NOMO-1 treated with DMSO at 0.1 percent for 48 hours (cell line): ENCODE measurements around the gene EXOC3.
"Not testable (repeated sequence)": the region's sequence is repeated elsewhere in the genome, so short reads cannot be mapped to it uniquely, and the experiment has no call there.

Source experiments
- DNase-seq: peaks from one replicate; lab custom pipeline; 2025; ENCODE audit not compliant: unreplicated experiment; lab: John Stamatoyannopoulos, UW

EXOC3 gene

GRCh38 chr5:499233-500209, 56.5 kb downstream of the EXOC3 start:
- DNase-seq, result no peak

GRCh38 chr5:500491-500890, 57.5 kb downstream of the EXOC3 start:
- DNase-seq, result no peak

DNA sequence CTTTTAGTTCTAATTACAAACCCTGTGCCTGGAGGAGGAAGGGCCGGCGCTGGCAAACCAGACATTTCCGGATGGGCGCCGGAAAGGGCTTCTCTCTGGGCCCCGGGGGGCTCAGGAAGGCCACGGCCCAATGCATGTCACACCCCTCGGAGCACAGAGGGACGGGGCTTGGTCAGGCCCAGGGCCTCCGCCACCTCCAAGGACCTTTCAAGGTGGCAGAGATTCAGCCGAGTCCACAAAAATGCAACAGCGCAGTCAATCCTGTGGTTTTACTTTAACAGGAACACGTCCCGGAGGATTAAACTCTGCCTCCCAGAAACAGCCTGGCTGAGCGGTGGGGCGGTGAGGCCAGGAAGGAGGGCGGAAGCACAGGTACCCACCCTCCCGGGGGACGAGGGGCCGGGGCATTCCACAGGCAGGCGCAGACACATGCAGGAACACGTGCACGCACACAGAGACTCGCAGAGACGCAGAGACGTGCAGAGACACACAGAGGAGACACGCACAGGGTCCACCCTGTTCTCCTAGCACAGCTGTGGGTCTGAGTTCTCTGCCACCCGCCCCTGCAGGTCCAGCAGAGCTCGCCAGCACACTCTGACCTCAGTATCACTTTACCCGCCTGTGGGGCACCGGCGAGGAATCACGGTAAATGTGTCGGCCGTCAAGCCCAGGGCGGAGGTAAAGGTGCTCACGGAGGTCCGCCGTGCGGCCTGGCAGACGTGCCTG, 58.3 kb downstream of the EXOC3 start:
- no peak for DNase-seq

GRCh38 chr5:501831-502184, 58.8 kb downstream of the EXOC3 start:
- no peak for DNase-seq

GRCh38 chr5:502325-503079, 59.5 kb downstream of the EXOC3 start:
- no peak for DNase-seq

DNA sequence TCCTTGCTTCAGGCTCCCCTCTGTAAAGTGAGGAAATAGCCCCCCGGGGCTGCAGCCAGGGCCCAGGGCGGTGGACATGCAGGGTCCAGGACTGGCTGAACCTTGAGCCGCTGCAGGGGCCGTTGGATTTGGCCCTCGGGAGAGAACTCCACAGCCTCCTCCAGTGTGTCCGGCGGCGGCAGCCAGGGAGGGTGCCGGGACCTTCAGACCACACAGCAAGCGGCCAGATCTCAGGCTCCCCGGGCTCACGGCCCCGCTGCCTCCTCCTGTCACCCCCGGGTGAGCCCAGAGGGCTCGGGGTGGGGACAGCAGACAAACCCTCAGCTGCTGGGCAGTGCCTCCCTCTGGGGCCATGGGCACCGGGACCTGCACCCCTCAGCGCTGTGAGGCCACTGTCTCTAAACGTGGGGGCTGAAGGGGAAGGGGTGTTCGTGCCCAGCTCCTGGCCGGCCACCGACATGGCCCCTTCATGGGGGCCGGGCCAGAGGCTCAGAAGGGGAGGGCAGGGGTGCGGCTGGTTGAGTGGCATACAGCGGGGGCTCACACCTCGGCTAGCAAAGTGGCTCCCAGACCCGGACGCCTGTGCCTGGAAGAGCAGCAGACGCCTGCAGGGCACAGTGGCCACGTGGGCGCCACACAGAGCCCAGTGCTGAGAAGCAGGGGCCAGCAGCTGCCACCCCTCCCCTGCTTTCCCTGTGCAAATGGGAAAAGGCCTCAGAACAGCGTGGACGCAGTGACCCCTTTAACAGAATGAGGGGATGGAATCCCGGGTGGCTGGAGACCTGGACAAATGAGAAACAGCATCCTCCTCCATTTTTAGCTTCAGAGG, 61.6 kb downstream of the EXOC3 start:
- DNase-seq, result no peak

- DNase-seq, result no peak
These were observed 63.1 kb downstream of the EXOC3 start for GRCh38 chr5:505951-506525.

GRCh38 chr5:507986-508575, 65.1 kb downstream of the EXOC3 start:
- not testable (repeated sequence) for DNase-seq

GRCh38 chr5:509611-510185, 66.7 kb downstream of the EXOC3 start:
- no peak for DNase-seq

- DNase-seq, result no peak
These were observed 67.5 kb downstream of the EXOC3 start for GRCh38 chr5:510521-510920.

- DNase-seq, result no peak
These were observed 68.5 kb downstream of the EXOC3 start for GRCh38 chr5:511476-511875.

- DNase-seq, result peak; percentile 27
These were observed 70.5 kb downstream of the EXOC3 start for GRCh38 chr5:513216-514100.

DNA sequence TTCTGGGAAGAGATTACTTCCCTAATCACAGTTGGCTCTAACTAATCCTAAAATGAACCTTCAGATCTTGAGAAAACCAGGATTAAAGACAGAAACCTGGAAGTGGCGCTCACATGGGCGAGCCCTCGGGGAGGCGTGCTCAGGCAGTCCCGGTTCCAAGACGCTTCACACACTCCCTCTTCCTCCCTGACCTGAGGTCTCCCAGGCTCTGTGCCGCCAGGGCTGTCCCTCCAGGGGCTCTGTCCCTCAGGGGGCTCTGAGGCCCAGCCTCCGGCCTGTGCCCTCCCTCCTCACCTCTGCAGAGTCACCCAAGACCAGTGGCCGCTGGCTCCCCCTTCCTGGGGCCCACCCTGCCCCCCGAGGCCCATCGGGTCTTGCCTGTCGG, 71.1 kb downstream of the EXOC3 start:
- no peak for DNase-seq

DNA sequence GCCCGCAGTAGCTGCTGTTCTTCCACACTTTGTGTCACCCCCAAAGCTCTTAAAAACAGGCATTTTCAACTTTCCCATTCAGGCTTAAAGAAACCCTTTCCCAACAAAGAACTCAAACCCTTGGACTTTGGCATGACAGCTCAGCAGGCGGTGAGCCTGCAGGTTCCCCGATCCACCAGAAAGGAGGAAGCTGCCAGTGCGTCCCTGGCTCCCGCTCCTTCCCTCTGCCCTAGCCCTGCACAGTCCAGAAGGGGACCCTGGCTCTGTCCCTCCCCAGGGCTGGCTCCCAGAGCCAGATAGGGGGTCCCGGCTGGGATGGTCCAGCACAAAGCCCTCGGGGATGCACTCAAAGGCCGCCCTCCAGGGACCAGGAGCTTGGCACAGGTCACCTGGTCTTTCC, 71.7 kb downstream of the EXOC3 start:
- no peak for DNase-seq

GRCh38 chr5:515273-515836, 72.4 kb downstream of the EXOC3 start:
- no peak for DNase-seq

DNA sequence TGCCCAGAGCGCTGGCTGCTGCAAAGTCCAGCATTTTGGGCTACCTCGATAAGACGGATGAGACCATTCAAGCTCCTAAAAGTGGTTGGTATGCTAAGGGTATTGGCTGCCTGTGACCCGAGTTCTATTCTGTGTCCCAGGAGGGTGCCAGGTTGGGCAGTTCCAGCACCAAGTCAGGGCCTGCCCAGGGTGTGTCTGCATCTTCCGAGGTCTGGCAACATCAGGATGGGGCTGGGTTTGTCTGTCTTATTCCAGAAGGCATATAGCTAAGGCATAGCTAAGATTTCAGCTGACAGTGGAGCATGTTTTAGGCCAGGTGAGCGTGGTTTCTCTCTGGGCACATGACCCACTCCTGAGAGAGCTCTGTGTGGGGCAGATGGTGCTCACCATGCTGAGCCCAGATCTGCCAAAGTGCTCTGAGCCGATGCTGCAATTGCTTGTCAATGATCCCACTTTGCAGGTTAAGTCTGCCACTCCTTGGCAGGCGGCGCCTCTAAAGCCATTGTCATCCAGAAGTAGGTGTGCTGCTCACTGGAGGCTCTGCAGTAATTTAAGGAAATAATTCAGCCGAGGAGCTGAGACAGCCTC, 73.5 kb downstream of the EXOC3 start:
- no peak for DNase-seq
